SW480 (cell line): ENCODE data around the gene ANKEF1.
"Not testable (repeated sequence)": the region's sequence is repeated elsewhere in the genome, so short reads cannot be mapped to it uniquely, and the experiment has no call there.

ENCODE experiments used
- DNase-seq: peaks from one replicate; pipeline ENCODE4 v3.0.0-alpha.2; 2016; ENCODE audit warnings: low spot score

ANKEF1 gene

DNA sequence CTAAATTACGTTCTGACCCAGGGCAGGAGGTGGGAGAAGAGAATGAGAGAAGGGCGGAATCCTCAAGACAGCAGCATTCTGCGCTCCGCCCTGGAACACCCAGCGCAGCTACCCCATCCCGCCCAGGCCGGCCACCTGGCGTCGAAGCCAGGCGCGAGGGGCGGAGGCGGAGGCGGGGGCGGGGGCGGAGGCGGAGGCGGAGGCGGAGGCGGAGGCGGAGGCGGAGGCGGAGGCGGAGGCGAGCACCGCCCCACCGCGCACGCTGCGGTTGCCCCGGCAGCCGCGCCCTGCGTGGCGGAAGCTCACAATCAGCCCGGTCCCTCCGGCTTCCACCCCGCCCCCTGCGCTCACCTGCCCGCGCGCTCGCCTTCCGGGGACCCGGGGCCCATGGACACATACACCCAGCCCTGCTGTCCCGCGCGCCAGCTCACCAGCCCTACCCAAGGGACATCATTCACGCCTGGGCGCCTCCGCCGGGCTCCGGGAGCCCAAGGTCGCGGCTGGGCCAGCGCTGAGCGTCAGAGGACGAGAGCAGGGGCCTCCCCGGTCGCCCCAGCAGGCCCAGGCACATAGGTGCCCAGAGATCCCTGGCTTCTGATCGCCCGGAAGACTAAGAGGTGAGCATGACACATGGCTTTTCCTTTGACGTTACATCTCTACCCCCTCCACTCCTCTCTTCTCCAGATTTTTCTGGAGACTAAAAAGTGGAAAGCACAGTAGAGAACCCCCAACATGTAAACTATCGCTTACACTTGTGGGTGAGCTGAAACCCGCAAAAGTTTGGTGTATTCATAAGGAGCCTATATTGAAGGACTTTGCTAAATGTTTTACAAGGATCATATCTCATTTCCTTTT, at the start of gene ANKEF1:
TSS of gene ANKEF1 (plus strand) at position 271 of the 855 bp plus-strand sequence. CDS start 3,315 bp downstream, outside the sequence.
- peak; percentile 90 for DNase-seq

DNA sequence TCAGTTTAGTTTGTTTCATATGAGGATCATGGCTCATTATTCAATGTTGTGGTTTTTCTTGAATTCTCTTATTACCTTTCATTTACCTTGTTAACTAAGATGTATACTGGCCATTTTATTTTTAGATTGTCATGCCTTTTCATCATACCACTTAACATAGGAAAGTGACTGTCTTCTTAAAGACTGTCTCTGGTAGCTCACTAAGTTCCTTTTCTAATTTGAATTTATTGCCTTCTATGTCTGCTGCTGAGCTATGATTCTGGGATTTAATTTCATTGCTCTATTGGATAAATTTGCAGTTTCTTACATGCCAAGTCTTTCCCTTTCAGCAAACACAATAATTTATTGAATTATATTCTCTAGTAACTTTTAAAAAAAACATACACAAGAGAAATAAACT, 49.5 kb upstream of the ANKEF1 start:
- DNase-seq: no peak

DNA sequence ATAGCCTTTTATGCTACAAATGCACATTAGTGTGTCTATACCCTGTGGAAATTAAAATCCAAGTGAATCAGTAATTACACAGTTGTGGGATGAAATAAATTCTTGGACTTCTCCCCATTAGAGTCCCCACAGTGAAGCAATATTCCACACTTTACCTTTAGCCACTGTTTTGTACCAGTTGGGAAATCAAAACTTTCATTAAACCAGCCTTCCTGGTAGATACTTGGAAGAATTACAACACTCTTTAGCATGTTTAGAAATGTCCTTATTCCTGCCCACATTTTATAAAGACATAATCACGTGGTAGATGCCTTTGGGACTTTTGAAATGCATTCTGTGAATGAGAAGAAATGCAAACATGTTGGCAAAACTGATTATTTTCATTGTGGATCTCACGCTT, 49.0 kb upstream of the ANKEF1 start:
- DNase-seq: no peak

- no peak for DNase-seq
Observed at GRCh38 chr20:9989066-9989724, 45.6 kb upstream of the ANKEF1 start.

- no peak for DNase-seq
Observed at GRCh38 chr20:9993137-9993536, 41.6 kb upstream of the ANKEF1 start.

GRCh38 chr20:9994676-9995075, 40.1 kb upstream of the ANKEF1 start:
- no peak for DNase-seq

DNA sequence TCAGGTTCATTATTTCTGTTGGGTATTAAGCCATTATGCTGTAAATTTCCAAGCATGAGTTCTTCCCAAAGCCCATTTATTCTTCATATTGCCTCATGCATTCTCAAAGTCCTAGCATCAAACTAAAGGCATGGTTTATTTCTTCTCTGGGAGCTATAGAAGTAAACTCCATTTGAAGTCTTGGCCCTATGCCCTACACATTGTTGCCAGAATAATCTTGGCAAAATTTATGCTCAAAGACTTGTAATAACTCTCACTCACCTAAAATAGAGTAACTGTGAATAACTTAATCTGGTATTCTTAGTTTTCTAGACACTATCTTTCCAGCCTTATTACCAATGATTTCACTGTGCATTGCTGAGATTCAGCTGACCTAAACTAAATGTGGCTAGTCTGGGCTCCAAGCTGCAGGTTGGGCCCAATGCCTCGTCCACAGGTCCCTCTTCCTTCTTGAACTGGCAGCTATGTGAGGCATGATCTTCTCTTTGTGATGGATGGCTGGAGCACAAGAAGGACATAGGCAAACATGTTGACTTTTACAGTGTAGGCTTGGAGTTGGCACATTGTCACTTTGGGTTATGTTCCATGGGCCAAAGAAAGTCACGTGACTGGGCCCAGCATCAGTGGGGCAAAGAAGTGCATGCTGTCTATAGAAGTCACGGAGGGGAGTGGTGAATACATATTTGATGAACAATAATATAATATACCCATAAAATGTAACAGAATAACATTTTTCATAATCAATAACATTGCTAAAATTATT, 39.1 kb upstream of the ANKEF1 start:
- no peak for DNase-seq

GRCh38 chr20:9996944-9997343, 37.8 kb upstream of the ANKEF1 start:
- DNase-seq: no peak

GRCh38 chr20:9999645-10000044, 35.1 kb upstream of the ANKEF1 start:
- no peak for DNase-seq

DNA sequence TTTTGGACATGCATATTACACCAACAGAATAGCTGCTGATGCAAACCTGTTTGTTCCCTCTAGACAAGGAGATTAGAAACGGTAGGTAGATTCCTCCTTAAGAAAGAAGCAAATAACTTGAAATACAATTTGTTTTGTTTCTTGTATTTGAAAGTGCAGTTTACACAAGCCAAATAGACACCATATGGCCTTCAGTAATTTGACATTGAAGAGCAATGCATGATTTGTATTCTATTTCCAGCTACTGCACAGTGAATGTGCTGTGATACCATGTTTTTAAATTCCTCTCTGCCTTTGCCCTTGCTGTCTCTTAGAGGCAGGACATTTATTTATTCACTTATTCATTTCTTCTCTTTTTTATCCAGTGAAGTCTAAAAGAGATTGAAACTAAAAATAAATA, 31.9 kb upstream of the ANKEF1 start:
- no peak for DNase-seq

DNA sequence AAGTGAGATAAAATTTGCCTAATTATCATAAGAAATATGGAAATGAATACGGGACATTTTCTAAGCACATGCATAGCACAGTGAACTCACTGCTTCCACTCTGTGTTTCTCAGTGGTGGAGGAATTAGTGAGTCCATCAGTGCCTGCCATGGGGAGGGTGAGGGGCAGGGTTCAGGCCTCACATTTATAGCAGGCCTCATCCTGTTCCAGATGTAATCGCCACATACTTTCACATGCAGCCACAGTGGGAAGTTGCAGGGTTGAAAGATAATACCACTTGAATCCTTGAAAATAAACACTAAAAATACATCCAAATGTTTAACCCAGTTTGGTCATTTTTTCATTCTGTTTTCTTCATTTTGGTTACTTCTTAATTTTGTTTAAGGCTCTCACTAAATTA, 29.9 kb upstream of the ANKEF1 start:
- DNase-seq: no peak

DNA sequence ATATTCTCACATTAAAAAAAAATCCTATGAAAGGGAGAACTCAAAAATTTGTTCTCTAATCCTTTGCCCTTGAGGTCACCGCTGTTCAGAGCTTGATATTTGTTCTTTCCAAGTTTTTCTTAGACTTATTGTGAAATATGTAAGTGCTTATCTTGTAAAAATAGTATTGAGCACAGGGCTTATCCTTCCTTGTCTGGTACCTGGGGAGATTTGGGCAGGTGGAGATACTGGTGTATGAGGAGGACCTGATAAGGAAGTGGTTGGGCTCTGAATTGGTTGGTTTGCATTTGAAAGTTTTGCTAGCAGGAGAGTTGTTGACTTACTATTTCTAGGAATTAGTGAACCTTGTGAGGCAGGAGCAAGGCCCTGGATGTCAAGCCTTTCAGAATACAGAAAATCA, 28.9 kb upstream of the ANKEF1 start:
- no peak for DNase-seq

DNA sequence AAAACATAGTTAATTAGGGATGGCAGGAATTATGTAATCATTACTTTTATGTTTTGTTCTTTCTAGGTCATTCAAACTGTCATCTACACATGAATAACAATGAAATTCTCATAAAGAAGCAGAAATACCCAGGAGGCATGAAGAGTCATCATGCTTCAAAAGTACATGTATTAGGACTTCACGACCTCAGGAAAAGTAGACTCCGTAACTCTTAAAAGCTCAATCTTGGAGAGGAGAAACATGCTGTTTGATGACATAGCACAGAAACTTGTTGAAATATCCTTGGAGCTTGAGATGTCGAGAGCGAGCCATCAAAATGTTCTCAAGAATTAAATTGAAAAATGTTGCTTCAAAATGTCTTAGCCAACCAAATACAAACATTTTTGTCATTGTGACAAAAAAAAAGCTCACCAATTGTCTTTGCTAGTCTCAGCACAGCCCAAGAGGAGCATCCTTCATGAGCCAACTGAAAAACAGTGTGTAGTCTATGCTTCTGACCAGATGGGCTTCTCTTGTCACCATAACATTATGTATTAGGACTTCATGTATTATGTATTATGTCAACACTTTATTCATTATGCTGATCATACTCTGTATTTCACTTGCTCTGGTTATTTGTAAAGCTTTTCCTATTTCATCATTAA, 28.2 kb upstream of the ANKEF1 start:
- no peak for DNase-seq

DNA sequence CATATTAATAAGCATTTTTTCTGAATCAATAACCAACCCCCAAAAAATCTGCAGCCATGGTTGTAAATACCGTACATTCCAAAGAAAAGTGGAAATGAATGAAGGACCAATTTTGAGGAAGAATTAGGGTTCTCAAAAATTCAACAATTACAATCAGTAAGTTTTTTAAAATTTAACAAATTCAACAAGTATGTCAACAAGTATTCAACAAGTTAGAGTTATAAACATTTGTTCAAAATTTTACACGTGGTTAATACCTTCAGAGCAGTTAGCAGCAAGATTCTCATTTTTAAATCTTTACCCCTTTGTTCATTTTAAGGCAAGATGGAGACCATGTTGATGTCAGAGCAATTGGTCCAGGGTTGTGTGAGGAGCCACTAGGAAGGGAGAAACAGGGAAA, 27.6 kb upstream of the ANKEF1 start:
- no peak for DNase-seq

DNA sequence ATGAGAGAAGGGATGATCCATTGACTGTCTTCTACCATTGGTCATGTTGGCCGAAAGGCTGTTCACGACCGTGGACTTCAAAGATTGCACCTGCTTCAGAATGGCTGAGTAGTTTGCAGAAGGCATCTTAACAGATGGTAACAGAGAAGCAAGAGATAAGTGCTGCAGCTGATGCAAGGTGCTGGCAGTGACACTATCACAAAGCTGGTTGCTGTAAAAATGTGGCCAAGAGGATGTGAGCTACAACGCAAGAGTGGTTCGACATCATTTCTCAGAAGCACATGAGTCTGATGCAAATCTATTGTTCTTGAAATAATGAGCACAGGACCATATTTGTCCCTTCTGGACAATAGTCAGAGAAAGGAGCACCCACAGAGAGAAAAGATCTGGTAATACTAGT, 27.0 kb upstream of the ANKEF1 start:
- DNase-seq: no peak

DNA sequence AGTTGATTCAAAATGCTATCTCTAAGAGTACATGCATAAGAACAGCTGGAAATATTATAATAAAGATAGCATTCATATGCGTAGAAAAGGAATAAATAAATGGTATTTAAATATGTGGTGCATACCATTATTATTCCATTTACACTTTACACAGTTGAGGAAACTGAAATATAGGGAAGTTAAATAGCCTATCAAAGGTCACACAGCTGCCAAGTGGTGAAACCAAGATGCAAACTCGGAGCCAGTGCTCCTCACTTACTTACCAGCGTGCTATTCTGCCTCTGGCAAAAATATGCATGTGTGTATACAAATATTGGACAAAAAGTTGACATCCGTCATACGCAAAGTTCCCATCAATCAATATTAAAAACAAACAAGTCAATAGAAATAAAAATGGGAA, 22.3 kb upstream of the ANKEF1 start:
- no peak for DNase-seq

GRCh38 chr20:10014431-10014830, 20.4 kb upstream of the ANKEF1 start:
- DNase-seq: no peak

DNA sequence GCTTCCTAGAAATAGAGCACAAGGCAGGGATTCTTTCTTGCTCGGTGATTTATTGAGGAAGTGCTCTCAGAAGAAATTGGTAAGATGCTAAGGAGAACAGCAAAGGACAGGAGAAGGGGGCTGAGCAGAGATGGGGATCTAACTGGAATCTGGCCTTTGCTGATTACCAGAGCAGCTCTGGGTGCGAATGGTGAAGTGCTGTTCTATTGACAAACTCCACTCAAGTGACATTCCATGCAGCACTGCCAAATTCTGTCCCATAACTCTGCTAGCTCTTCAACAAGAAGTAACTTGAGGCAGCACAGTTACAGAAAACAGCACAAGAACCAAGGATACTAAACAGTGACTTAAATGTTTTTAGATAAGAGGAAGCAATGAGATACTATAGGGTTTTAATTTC, 13.8 kb upstream of the ANKEF1 start:
- DNase-seq: no peak

GRCh38 chr20:10022625-10023024, 12.2 kb upstream of the ANKEF1 start:
- DNase-seq: no peak

DNA sequence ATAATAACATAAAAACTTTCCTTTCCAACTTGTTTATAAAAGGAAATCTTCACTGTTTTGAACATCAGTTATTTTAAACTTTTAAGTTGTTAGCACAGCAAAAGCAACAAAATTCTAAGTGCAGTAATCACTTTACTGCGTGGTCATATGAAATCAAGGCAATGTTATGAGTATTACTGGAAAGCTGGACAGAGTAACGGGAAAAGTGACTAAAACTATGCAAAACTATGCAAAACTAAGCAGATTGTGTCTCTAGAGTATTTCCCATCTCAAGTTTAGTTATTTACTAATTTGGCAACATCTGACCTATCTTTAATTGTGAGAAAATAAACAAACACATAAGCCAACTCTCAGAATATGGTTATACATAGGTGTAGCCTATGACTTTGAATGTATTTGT, 10.9 kb upstream of the ANKEF1 start:
- DNase-seq: no peak

DNA sequence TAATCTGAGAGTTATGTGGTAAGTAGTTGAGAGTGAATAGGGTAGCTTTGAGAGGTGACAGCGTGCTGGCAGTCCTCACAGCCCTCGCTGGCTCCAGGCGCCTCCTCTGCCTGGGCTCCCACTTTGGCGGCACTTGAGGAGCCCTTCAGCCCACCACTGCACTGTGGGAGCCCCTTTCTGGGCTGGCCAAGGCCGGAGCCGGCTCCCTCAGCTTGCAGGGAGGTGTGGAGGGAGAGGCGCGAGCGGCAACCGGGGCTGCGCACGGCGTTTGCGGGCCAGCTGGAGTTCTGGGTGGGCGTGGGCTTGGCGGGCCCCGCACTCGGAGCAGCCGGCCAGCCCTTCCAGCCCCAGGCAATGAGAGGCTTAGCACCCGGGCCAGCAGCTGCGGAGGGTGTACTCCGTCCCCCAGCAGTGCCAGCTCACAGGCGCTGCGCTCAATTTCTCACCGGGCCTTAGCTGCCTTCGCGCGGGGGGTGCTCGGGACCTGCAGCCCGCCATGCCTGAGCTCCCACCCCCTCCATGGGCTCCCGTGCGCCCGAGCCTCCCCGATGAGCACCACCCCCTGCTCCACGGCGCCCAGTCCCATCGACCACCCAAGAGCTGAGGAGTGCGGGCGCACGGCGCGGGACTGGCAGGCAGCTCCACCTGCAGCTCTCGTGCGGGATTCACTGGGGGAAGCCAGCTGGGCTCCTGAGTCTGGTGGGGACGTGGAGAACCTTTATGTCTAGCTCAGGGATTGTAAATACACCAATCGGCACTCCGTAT, 3.2 kb upstream of the ANKEF1 start:
- not testable (repeated sequence) for DNase-seq

DNA sequence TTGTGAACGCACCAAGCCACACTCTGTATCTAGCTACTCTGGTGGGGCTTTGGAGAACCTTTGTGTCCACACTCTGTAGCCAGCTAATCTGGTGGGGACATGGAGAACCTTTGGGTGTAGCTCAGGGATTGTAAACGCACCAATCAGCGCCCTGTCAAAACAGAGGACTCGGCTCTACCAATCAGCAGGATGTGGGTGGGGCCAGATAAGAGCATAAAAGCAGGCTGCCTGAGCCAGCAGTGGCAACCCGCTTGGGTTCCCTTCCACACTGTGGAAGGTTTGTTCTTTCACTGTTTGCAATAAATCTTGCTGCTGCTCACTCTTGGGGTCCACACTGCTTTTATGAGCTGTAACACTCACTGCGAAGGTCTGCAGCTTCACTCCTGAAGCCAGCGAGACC, 2.5 kb upstream of the ANKEF1 start:
- DNase-seq: not testable (repeated sequence)
